HG03064 (cell line): ENCODE results near the gene HOXC13.

Experiments
- ATAC-seq: cut with Tn5 transposase; IDR thresholded peaks from one replicate; pipeline ENCODE4 v1.9.1; 2021; ENCODE audit warnings: low read depth; ENCODE audit not compliant: unreplicated experiment

HOXC13 gene

GRCh38 chr12:53954694-53955035 lies 16.0 kb downstream of the HOXC13 start, which contains the start of gene HOXC12:
TSS of gene HOXC12 (plus strand) at chr12:53954903. CDS start at chr12:53954930, 27 bp downstream.
- no peak for ATAC-seq

DNA sequence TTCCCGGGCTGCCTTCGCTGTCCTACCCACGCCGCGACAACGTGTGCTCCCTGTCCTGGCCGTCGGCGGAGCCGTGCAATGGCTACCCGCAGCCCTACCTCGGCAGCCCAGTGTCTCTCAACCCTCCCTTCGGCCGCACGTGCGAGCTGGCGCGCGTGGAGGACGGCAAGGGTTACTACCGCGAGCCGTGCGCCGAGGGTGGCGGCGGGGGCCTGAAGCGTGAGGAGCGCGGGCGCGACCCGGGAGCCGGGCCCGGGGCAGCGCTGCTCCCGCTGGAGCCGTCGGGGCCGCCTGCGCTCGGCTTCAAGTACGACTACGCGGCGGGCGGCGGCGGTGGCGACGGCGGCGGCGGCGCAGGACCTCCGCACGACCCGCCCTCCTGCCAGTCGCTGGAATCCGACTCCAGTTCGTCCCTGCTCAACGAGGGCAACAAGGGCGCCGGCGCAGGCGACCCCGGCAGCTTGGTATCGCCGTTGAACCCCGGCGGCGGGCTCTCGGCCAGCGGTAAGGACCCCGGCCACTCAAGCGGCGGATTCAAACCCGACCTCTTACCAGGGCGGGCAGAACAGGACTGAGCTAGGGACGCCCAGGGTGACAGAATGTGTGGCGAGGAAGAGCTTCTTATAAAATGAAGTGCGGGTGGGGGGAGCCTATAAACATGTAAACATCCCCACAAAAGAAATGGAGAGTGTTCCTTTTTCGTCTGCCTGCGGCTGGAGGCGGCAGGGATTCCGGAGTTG lies 16.6 kb downstream of the HOXC13 start:
- no peak for ATAC-seq

GRCh38 chr12:53955776-53956250 lies 17.2 kb downstream of the HOXC13 start:
- ATAC-seq, result no peak

DNA sequence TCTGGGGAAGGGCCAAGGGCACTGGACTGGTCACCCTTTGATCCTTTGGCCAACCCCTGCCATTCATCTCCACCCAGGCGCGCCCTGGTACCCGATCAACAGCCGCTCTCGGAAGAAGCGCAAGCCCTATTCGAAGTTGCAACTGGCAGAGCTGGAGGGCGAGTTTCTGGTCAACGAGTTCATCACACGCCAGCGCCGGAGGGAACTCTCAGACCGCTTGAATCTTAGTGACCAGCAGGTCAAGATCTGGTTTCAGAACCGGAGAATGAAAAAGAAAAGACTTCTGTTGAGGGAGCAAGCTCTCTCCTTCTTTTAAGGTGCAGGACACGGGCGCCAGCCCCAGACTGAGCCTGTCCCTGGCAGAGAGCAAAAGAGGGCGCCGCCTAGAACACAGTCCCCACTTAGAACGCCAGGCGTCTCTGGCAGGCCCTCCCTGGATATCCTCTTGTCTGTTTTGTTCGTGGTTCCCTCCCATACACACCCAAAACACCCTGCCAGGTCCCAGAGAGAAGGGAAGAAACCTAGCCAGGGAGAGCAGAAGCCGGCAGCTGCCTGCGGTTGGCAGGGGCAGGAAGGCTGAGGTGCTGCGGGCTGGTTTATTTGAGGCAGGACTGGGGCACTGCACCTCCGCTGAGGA lies 17.7 kb downstream of the HOXC13 start:
- ATAC-seq, result no peak

GRCh38 chr12:53956914-53957536 lies 18.4 kb downstream of the HOXC13 start:
- ATAC-seq, result no peak

GRCh38 chr12:53958128-53958527 lies 19.5 kb downstream of the HOXC13 start:
- ATAC-seq, result no peak

DNA sequence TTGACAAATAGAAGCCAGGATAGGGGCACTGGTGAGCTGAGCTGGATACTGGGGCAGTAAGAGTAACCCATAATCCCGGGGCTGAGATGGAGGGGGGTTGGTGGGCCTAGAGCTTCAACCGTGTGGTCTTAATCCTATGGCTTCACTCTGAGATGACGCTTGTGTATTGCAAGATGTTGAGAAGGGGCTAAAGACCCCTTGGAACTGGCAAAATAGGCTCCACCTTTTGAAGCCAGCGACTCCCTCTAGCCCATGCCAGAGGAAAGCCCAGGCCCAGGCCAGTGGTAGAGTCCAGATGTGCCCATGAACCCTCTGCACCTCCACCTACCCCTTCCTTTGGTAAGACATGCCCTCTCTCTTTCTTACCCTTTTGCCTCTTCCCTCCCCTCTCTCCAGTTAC lies 20.7 kb downstream of the HOXC13 start:
- ATAC-seq, result no peak

DNA sequence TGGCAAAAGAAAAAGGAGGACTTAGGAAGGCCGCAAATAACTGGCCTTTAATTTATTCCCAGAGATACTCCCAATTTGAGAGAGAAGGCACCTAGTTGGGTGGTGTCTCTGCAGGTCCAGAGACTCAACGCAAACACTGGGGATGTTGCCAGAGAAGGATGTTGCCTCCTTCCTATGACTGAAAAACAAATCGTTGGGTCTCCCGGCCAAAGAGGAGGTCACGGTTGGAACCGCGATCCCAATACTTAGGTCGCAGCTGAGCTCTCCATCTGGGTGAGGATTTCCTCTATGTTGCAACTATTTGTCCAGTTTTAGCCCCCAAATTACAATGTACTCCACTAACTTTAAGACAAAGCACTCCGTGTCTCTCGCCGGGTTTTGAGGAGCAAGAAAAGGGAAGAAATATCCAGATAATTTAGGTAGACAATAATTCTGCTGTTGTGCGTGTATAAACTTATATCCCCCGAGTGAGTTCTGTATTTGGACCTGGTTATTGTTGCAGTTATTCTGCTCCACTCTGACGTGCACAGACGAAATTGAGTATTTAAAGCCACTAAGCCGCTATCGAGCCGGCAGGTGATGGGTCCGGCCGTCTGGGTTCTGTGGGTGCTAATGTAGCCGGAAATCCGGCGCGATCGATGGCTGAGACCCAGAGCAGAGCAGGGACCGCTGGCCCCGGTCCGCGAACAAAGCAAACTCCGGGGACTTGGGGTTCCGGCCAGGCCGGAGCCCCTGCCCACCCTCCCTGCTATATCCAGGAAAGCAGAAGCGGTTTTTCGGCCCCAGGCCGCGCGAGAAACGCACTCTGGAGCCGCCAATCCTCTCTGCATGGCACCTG lies 21.8 kb downstream of the HOXC13 start:
- ATAC-seq, result no peak

- ATAC-seq, result no peak
Observed at GRCh38 chr12:53961025-53961761, 22.6 kb downstream of the HOXC13 start.

DNA sequence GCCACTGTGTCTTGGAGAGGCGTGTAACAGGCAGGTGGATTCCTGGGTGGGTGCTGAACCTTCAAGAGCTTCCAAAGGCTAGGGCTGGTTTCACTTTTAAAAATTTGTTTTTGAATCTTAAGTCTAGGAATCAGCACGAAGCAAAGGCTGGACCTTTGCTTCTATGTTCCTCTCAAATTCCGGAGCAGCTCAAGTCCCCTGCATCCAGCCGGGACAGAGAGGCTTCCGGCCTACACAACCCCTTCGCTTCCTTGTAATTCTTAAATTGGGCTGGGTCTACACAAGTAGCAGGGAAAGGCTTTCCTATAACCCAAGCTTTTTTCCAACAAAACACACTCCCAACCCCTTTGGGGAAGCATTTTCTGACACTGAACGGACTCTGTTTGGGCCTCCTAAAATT lies 24.4 kb downstream of the HOXC13 start:
- ATAC-seq, result no peak

DNA sequence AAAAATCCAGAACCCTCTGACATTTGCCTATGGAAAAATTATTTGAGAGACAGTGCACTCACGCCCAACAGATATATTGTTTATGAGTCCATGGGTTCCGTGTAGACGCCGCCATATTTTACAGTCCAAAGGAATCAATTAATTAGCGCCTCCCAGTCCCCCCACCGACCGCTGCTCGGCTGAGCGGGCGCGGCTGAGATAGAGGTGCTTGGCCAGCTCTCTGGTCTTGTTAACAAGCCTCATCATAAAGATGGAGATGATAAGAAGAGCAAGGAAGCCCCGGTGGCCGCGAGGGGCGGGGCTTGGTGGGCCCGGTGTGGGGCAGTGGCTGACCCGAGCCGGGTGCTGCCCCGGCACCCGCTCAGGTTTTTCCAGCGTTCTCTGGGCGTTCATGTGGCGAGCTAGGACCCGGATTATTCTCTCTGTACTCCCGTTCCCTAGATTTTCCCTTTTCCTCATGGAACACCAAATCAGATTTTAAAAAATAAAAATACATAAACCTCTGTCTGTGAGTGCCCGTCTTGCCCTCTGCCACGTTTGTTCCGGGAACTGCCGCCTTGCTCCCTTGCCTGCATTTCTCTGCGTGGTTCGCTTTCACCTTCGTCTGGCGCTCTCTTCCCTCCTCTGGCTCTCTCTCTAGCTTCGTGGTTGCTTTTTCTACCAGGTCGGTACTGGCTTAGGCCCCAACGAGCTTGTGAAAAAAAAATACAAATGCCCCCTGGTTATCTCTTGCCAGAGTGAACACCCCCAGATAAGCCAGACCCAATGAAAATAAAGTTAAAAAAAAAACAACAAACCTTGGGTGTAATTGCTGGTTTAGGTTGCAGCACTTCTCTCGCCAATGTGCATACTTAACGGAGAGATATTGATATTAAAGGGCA lies 25.0 kb downstream of the HOXC13 start:
- no peak for ATAC-seq

DNA sequence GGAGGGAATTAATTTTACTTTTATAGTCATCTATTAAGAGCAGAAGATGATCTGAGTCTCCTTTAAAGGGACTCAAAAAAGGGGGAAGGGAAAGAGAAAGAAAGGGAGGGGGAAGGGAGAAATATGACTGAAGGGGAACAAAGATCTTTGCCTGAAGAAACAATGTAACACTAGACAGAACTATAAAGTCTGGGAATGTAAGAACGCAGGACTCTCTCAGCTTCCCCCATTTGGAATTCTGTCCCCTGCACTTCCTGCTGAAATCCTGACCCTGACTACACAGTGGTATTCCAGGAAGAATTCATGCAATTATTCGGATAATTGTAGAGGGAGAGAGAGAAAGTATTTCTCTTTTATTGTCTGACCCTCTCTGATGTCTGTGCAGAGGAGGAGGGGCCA lies 25.7 kb downstream of the HOXC13 start:
- ATAC-seq, result no peak

DNA sequence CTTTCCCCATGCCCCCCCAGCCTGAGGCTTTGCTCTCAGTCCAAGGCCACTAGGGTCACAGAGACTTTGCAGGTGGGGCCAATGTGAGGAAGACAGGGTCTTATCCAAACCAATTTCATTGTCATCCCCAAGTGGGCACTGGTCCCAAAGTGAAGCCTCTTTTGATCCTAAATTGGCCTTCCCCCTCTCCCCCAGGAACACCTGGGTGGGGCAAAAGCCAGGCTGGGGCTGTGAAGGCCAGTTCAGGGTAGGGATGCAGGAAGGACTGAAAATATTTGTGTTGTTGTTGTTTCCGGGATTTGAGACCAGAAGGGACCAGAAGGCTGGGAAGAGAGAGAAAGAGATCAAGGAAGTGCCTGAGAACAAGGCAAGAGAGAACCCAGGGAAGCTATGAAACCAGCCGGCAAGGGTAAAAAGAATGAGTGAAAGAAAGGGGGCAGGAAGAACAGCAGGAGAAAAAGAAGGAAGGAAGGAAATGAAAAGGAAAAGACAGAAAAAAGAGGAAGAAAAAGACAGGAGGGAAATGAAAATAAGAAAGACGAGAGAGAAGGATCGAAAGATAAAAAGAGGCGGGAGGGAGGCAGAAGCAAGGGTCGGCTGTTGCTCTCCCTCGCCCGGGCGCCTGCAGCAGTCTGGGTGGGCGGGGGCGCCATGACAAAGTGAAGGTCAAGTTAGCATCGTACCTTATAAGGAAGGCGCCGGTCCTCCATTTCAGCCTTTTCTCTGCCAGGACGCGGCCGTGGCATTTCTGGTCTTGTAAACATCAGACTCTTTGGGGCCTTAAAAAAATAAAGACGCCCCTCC lies 26.9 kb downstream of the HOXC13 start:
- ATAC-seq, result no peak

DNA sequence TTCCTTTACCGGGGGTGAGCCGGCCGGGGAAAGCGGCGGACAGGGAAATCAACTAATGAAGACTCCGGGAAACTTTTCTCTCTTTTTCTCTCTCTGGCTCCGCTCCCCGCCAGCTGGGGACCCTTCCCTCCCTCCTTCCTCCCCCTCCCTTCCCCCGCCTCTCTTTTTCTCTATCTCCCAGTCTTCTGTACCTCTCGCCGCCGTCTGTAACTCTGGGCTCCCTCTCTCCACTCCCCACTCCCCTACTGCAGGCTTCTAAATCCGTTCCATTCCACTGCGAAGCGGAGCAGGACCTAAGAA lies 27.4 kb downstream of the HOXC13 start:
- ATAC-seq, result no peak

DNA sequence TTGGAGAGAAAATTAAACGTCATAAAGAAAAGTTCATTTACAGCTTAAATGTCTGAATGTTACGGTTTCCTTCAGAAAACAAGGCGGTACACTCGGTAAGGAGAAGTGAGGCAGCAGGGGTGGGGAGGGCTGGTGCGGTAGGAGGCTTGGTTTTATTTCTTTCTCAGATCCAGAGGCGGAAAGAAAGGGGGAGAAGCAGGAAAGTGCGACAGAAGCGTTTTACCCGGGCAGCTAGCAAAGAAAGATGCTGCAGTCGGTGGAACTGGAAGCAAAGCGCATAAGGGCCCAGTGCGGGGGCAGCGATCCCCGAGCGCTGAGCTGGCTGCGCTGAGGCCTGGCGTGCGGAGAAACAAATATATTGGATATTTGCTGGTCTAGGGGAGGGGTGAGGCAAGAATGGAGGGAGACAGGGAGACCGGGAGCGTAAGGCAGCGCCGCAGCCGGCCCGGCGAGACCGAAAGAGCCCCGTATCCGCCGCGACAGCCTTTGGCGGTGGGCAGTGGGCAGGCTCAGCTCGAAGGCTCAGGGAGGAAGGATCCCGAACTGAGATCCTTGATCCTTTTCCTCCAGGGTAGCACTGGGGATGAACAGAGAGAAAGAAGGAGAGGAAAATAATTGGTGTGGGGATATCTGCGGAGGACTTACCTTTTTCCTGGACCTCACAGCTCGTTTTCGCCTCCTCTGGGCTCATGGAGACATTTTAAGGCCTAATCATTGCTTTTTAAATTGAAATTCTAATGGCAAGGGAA lies 27.9 kb downstream of the HOXC13 start:
- no peak for ATAC-seq

GRCh38 chr12:53967421-53967925 lies 28.8 kb downstream of the HOXC13 start:
- ATAC-seq, result no peak

DNA sequence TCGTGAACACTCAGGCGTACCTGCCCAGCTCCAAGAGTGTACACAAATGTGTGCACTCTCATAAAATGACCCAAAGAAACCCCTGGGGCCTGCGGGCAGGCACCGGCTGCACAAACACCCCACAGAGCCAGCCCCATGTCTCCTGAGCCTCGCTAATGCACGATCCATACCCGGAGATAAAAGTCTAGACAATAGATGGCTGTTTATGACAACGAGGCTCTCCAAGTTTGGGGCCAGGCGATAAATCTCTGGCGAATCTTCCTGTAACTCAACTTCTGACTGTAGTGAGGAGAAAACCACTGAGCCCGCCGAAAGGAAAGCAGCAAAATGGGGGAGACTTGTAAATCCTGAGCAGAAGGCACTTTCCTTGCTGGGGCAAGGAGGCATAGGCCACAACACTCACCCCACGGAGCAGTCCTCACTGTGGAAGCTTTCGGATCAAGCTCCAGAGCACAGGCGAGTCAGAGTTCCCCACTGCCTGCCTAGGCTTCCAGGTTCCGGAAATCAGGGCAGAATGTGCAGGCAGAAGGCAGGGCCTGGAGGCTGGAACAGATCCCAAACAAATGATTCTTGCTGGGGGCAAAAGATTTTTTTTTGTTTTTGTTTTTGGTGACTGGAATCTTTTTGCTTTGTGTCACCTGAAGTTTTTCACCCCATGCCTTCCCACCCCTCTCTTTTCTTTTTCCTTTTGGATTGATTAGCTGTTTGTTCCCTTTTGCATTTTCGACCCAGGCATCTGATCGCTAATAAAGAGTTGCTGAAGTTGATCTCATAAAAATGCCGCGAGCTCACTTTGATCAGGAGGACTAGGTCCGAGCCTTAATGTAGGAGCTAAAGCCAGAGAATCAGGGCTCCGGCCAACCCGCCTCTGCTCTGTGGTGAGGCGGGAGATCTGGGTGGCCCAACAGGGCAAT lies 29.8 kb downstream of the HOXC13 start:
- ATAC-seq, result no peak
